SK-N-MC (cell line): Measurements from ENCODE around the gene CCDC66.

ENCODE experiments used
- EZH2 ChIP-seq: fragments of 200-600 bp; sonication (generic); IDR thresholded peaks from one replicate; pipeline ENCODE4 v1.6.1; 2017; ENCODE audit warnings: antibody characterized with exemption
- POLR2AphosphoS5 ChIP-seq: IDR thresholded peaks from 2 replicates; pipeline ENCODE4 v1.6.1; 2012; ENCODE audit warnings: mild to moderate bottlenecking, low read depth, low read length, borderline replicate concordance

GRCh38 chr3:56654460-56654859 is 97.5 kb downstream of the CCDC66 start:
- TF ChIP-seq EZH2 (no peak), POLR2AphosphoS5 (no peak)
